SW480 (cell line): Measurements from ENCODE around the gene UGT1A10.

Experiments
- DNase-seq: peaks from one replicate; pipeline ENCODE4 v3.0.0-alpha.2; 2016; ENCODE audit warnings: low spot score

UGT1A10 gene

GRCh38 chr2:233822101-233822771 is 186.0 kb downstream of the UGT1A10 start:
- no peak for DNase-seq
